Testis (tissue), 2 donors: ENCODE measurements around the gene RUNX1.

Experiments used
- CTCF ChIP-seq, 3 experiments: fragments of 450-650 bp in 2 of 3; fragments of 200-600 bp in 1 of 3; sonication (generic) in 1 of 3; IDR thresholded peaks; one replicate each; pipeline ENCODE4 v1.5.1; 2016 to 2019; ENCODE audit warnings: antibody characterized with exemption in 3 of 3, mild to moderate bottlenecking in 2 of 3, moderate library complexity in 1 of 3
- POLR2A ChIP-seq: fragments of 450-650 bp; IDR thresholded peaks from one replicate; pipeline ENCODE4 v1.6.1; 2017; ENCODE audit warnings: antibody characterized with exemption, mild to moderate bottlenecking, moderate library complexity

DNA sequence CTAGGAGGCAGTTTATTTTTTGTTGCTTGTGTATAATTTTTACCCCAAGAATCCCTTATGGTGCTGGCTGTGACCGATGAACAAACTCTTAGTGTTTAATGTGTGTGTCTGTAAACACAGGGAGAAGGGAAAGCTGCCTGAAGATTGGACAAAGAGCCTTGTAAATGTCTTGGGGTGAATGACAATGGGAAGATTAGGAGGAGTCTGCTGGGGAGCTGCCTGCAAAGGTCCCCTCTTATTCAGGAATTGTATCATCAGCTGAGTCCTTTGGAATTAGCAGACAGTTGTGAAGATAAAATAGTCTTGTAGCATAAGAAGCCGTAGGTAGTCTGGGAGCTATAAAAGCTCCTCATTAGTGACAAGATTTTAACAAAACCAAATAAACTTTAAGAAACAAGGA, 88.4 kb downstream of the RUNX1 start:
- no peak for TF ChIP-seq CTCF (IDR thresholded peaks at IDR 0.05)
- TF ChIP-seq POLR2A, result no peak
